HG03521 (cell line): ENCODE data around the gene C9orf78.

Experiments used
- ATAC-seq: cut with Tn5 transposase; IDR thresholded peaks from one replicate; pipeline ENCODE4 v1.9.1; 2021; ENCODE audit warnings: mild to moderate bottlenecking, moderate library complexity; ENCODE audit not compliant: unreplicated experiment

The C9orf78 gene

DNA sequence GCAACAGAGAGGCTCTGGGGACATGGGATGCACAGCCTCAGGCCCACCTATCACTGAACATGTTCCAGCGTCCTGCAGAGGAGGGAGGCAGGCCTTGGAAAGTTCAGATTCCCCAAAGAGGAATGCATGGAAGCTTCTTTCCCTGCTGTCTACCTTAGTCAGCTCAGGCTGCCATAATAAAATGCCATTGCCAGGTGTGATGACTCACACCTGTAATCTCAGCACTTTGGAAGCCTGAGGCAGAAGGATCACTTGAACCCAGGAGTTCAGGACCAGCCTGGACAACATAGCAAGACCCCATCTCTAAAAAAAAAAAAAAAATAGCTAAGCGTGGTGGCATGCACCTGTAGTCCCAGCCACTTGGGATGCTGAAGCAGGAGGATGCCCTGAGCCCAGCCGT lies 56.6 kb downstream of the C9orf78 start:
- no peak for ATAC-seq

GRCh38 chr9:129777769-129778130 lies 57.3 kb downstream of the C9orf78 start:
- no peak for ATAC-seq
